NCI-H2196 treated with DMSO at 0.1 percent for 48 hours (cell line): ENCODE results near the gene PTTG1.

Experiments used
- DNase-seq: peaks from one replicate; lab custom pipeline; 2025; ENCODE audit not compliant: unreplicated experiment; lab: John Stamatoyannopoulos, UW

Gene PTTG1

DNA sequence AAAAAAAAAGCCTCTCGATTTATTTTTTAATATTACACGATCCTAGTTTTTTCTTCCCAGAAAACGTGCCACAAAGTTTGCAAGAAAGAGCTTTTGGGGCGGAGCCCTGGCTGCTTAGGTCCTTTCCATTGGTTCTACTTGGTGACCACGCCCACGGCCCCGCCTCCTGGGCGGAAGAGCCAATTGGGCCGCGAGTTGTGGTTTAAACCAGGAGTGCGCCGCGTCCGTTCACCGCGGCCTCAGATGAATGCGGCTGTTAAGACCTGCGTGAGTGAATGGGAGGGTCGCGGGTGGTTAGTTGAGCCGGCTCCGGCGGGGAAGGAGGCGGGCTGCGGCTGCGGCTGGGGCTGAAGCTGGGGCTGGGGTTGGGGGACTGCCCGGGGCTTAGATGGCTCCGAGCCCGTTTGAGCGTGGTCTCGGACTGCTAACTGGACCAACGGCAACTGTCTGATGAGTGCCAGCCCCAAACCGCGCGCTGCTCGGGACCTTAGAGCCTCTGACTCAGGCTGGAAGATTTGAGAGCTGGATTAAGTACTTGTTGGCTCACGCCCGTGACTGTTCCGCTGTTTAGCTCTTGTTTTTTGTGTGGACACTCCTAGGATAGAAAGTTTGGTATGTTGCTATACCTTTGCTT lies at the start of gene PTTG1:
Gene PTTG1, plus strand, starts transcription at position 231 of the 634 bp plus-strand sequence. CDS start 458 bp downstream, outside the sequence.
- DNase-seq: peak; percentile 84

DNA sequence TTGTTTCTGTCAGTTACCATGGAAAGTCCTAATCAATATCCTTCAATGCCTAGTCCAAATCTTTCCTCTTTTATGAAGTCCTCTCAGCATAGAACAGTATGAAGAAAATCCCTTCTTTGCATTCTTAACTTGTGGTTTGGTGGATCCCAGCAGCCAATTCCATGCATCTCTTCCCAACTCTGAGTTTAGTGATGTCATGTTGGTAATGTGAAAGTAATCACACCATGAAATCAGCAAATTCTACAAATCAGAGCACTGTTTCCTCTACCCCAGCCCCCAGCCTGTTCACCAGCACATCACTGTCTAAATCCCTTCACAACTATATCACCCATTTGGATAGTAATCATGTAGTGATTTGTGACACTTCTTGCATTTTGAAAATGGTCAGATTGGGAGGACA lies 46.5 kb upstream of the PTTG1 start:
- no peak for DNase-seq

DNA sequence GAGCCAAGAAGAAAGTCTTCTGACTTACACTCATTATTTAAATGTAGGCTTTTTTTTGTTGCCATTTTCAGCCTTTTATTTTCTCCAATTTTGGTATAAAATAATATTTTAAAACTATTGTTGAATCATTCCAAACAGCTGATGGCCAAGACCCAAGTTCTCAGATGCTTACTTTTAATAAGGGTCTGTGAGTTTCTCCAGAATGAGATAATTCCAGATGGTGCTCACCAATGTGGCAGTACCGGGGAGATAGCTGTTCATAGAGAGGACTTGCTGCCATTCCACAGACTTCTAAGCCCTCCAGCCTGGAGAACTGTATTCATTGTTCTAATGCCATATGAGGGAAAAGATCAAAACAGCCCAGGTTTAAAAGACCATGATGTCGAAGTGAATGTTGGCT lies 46.0 kb upstream of the PTTG1 start:
- no peak for DNase-seq

DNA sequence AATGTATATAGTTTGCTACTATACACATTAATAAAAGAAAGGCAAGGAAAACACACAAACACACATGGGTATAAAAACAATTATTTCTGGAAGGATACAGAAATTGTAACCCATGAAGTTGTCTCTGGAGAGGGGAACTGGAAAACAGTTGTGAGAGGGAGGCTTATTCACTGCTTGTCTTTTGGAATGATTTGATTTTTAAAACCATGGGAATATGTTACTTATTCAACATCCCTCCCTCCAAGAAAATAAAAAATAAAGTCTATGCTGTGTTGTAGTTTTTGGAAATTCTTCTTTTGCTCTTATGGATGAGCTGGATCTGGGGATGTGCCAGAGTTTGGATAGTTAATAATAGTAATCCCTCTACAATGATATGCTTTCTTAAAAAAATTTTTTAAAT lies 45.2 kb upstream of the PTTG1 start:
- DNase-seq: no peak

DNA sequence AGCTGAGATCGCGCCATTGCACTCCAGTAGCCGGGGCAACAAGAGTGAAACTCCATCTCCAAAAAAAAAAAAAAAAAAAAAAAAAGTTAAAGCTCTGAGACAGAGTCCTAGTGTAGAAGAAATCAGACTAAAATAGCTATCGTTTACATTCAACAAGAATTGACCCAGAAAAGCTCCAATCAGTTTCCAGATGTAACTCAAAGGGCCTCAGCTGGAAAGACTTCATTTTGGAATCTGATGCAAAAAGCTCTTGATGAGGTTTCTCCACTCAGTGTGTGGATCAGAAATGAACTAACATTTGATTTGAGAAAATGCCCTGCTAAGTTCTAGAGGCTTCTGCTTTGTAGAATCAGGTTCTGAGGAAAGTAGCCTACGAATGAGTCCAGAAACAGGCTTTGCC lies 44.0 kb upstream of the PTTG1 start:
- no peak for DNase-seq

DNA sequence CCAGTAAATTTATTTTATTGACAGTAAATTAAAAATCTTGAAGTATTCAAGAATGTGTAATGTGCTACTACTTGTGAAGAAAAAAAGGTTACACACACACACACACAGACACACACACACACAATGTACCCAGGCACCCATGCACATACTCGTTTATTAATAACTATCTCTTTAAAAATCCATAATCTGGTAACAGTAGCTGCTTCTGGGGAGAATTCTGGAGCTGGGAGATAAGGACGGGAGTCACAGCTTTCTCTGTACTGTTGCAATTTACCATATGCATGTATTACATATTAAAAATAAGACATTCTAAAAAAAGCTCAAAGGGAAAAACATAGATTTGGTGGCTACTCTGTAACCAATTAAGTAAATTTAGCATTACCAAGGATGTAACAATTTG lies 43.3 kb upstream of the PTTG1 start:
- DNase-seq: no peak

DNA sequence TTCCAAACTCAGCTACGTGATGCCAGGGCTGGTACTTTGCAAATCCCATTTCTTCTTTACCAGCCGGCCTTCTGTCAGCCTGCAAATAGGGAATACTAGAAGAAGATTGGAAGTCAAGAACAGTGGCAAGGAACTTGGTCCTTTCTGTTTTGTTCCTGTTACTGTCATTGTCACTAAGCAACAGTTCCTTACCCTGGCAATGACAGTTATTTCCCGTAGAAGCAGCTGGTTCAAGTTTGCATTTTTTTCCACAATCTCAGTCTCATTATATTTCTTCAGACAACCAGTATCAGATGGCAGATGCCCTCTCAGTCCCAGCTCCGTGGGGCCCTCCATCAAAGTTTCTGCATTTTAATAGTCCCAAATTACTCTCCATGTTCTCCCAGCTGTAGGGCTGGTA lies 42.1 kb upstream of the PTTG1 start:
- DNase-seq: no peak

DNA sequence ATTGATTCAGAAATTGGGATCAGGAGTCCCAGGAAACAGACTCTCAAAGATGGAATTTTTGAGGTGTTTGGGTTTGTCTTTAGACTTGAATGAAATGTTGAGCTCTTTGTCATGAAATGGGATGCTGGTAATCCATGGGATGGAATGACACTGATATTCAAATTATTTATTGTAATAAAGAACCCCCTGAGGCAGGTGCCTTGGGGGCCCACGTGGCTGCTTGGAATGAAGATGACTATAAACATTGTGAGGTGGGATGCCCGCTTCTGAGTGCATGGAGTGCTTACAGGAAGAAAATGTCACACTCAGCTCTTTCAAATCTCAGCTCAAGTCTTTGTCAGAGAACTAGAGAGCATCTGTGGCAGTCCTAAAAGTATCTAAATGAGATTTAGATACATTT lies 41.6 kb upstream of the PTTG1 start:
- no peak for DNase-seq

DNA sequence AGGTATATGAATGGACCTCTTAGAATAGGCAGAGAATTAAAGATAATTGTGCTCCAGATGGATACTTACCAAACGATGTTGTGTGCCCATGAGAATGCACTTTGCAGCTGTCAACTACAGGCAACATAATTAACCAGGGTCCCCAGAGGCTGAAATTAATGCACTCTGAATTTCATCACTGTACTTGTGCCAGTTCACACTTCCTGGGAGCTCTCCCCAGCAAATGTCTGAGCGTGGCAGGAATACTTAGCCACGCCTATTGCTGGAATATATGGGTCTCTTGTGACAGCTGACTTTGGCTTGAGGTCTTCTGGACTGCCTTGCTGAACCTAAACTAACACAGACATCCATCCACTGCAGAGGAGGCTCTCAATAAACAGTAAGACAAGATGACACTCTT lies 39.3 kb upstream of the PTTG1 start:
- DNase-seq: no peak

DNA sequence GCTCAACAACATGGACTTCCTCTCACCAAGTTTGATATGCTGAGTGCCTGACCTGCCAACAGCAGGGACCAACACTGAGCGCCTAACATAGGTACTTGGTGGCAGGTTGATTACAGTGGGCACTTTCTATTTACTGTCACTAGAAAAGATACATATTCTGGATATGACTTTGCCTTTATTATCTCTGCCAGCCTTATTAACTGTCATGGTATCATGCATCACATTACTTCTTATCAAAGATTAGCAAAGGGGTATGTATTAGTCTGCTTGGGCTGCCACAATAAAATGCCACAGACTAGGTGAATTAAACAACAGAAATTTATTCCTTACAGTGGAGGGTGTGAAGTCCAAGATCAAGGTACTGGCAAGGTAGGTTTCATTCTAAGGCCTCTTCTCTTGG lies 37.0 kb upstream of the PTTG1 start:
- DNase-seq: no peak

DNA sequence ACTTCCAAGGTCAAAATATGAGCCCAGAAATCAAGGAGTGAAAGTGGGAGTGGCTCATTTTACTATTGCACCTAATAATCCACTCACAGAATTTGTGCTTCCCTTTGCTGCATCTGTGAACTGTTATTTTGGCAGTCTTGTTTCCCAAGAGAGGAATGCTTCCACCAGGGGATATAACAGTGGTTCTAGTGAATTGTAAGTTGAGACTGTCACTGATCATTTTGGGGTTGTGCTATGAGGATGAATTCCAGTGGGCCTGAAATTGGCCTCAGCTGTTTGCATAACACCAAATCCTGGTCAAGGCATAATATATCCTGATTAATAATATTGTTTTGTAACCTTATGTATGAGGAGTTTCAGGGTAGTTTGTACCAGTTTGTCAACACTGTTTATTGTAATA lies 36.2 kb upstream of the PTTG1 start:
- no peak for DNase-seq

DNA sequence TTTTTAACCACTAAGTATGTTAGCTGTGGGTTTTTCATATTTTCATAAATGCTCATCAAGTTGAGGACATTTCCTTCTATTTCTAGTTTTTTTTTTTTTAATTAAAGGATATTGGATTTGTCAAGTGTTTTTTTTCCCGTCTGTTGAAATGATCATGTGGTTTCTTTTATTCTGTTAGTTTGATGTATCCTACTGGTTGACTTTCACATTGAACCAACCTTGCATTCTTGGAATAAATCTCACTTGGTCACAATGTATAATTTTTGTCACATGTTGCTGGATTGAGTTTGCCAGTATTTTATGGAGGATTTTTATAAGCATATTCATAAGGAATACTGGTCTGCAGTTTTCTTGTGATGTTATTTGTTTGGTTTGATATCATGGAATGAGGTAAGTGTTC lies 34.2 kb upstream of the PTTG1 start:
- DNase-seq: no peak

DNA sequence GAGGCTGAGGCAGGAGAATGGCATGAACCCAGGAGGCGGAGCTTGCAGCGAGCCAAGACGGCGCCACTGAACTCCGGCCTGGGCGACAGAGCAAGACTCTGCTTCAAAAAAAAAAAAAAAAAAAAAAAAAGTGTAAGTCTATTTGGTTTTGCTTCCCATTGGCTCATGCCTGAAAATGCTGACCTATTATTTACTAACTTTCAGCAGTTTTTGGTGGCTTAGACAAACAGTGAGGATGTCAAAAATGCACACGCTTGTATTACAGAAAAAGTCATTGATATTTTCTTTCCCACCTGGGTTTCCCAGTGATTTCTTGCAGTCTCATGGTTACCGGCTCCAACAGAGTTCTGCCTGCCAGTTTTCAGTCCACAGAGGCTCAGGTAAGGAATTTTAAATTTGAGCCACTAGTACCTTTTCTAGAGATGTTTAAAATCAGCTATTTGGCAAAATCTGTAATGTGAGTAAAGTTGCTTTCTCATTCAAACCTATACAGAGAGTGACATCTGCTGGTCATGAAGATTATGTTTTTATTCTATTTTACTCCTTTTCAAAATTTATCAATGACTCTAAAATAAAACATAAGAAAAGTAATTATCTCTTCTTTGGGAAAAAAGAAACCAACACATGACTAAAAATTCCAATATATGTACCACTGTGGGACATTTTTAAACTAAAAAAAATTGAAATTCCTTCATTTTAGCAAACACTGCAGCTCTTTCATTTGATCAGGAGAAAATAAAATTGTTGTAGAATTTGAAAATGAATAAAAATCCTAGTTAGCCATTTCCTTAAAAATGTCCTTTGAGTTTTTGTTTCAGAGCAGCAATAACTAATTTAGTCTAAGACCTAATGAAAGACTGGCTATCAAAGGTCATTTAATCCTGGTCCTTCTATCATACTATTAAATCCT lies 30.6 kb upstream of the PTTG1 start:
- no peak for DNase-seq

DNA sequence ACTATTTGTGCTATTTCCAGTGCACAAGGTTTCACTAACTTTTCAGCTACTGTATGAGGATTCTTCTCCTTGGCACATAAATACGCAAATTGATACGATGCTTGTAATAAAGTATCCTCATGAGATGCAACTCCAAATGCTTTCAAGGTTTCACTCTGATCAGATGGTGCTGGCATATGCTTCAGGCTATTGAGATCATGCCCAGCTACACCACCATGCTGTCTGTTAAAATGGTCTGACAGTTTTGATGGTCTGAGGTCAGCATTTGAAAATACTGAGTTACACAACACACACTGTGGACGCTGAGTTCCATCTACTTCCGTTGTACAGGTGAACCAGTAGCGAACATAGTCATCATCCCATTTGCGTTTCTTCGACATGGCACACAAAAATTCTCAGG lies 26.5 kb upstream of the PTTG1 start:
- DNase-seq: no peak

DNA sequence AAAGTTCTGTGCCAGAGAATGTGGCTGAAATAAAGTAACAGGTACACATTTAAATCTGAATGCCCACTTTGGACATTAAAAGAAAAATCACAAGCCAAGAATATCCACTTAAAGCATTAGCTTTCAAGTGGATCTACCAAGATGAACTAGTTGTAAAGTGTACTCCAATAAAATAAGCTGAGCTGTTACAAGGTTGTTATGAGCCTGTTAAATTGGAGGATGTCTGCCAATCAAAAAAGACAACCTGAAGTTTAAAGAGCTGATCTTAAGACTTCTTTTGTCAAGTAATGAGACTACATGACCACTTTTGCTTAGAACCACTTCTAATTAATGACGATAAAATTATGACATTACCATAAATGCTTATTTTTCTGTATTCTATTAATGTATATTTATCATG lies 24.2 kb upstream of the PTTG1 start:
- no peak for DNase-seq

DNA sequence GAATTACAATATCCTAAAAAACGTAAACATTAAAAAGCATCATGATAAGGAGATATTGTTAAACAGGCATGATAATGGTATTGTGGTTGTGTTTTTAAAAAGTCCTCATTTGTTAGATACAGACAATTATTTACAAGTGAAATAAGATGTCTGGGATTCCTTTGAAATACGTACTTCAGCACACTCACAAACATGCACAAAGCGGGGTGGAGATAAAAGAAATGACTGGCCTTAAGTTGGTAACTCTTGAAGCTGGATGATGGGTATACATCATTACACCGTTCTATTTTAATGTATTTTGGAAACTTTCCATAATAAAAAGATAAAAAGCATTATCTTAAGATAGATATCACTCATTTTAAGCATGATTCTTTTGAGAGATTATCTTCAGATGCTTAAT lies 22.8 kb upstream of the PTTG1 start:
- DNase-seq: no peak

DNA sequence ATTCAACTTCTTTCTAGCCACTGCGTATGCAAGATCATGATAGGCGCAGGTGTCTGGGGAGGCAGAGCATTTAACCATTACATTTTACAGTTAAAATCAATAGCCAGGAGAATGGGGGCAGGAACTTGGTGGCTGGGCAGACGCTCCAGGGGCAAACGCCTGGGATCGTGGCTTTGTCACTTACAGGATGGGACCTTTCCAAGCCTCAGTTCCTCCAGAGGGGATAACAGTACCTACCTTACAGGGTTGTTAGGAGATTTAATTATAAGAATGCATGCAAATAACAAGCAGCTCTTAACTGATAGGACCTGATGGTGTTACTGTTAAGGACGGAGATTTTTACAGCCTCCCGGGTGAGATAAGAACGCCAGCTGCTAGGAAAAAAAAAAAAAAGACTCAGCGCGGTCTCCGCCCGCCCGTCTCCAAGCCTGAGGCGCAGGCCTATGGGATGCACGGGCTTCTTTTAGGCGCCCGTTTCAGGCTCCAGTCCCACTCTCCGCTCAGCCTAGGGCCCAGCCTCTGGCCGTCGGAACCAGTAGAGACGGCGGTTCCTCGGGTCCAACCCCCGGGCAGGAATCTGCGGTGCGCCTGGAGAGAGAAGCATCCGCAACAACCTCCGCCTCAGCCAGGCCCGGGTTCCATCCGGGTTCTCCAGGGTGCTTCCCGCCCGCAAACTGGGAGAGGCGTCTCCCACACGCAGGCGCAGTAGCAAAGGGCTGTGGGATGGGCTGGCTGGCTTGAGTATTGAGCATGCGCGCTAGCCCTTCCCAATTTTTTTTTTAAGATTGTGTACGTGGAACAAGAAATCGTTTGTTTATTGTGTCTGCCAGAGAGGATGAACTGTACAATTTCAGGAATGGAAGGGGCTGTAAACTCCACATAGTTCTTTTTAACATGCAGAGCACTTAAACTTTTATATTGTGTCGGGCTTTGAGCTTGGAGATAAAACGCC lies 22.0 kb upstream of the PTTG1 start, which contains the start of gene FAM200C:
Gene FAM200C, minus strand, starts transcription at position 653 of the 952 bp plus-strand sequence. CDS start 4,564 bp downstream, outside the sequence.
- DNase-seq: peak; percentile 96

DNA sequence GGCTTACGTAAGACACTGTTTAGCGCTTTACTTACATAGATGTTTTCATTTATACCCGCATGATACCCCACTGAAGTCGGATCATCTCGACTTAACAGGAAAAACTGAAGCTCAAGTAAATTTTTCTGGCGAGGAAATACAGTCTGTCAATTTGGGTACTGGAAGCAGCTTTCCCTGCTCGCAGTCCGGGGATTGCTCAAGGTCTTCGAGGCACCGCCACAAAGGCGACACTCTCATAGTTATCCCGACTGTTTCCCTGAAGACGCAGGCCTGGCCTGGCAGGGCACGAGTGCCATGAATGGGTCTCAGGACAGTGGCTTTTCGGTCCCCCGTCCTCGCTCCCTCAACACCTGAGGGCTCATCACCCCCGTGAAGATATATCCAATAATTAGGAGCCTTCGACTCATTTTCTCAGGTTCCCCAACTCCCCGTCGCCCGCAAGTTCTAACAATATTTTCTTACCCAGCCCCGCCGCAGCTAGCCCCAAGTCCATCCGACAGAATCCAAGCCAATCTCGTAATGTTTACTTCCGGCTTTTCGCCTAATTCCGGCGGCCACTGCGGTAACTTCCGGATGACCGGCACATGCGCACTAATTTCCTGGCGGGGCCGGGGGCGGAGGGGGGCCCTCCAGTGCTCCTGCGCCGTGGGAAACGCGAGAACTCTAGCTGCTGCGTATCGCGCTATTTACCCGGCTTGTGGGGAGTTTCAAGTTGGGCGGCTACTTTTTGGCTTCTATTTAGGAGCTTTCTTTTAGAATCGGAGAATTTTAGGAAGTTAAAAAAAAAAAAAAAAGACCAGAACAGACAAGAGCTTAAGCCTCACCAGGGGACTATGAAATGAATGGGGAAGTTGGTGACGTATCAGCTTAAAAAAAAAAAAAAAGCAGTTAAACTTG lies 2.8 kb upstream of the PTTG1 start, which contains the start of gene SLU7:
Gene SLU7, minus strand, starts transcription at position 521 of the 897 bp plus-strand sequence. CDS start 3,787 bp downstream, outside the sequence.
- DNase-seq: peak; percentile 86

DNA sequence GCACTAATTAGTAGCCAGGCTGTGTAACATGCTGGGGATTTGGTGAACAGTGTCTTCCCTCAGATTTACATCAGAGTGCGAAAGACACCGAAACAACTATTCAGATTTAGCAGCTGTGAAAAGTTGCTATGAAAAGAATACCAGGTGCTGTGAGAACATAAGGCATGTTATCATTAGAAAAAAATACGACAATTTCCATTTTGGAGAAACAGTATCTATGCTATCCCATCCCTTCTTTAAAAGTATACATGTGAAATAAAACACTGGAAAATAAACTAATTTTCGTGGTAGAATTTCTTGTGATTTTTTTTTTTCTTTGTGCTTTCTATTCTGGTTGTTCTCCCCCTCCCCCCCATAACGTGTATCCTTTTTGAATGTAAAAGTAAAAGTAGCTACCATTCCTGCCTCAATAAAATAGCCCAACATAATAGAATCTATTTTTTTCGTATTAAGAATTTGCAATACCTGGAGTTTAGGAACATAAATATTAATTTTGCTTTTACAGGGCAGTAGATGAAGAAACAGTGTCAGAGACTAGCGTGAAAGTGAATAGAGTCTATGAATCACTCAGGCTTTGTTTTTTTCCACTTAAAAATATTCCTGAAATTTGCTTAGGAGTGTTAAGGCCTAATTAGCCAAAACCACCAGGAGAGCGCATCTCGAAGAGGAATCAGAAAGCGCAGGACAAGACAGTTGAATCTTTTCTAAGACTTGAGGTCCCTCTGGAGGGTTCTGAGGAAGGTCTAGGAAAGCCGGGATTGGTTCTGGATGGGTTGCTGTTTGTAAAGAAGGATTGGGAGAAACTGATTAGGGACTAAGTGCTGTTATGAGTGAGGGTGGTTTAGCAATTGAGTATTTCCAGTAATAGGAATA lies 2.0 kb upstream of the PTTG1 start:
- DNase-seq: no peak
